ENCODE data around the gene TMEM182.

Gene TMEM182

DNA sequence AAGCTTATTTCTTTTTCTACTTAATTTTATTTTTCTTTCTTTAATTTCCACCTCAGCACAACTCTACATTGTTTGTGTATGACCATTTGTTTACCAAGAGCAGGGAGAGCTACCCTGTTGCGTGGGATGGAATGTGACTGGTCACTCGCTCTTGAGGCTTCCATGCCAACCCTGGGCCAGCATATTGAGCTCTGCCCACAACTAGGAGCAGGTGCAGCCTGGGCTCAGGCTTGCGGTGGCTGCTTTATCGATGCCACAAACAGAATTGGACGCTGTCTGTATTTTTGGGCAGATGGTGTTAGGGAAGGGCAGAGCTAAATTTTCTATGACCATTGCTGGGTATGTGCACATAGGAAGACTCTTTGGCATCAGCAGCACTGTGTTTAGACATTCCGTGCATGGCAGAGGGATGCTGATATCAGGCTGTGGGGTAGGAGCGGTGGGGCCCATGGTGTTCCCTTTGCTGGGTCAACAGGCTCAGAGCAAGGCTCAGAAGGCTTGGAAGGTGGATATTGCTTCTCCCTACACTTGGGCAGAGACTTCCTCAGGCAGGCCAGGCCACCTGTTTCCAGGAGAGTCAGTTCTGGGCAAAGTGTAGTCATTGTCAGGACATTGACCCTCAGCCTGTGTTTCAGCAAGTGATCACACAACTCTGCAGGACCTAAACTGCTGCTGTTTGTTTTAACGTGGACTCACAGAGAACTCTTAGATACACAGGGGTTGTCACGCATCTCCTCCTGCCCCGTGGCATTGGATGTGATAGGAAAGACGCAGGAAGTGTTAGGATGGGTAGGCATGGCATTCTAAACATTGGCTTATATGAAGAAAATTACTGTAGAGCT, 40.2 kb downstream of the TMEM182 start:
- no peak for DNase-seq (ENCODE audit: low read depth in 2 of 2)

GRCh38 chr2:102803041-102803896, 41.4 kb downstream of the TMEM182 start:
- no peak for DNase-seq (ENCODE audit: low read depth in 2 of 2)

DNA sequence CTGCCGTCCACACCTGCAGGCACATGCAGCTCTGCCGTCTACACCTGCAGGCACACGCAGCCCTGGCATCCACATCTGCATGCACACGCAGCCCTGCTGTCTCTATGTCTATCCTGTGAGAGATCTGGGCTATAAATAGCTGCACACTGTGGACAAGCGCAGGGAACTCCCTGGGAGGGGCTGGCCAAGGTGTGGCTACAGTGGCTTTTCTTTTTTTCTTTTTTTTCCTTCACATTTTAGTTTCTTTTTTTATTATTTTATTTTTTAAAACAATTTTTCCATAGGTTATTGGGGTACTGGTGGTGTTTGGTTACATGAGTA, 42.0 kb downstream of the TMEM182 start:
- DNase-seq (ENCODE audit: low read depth in 2 of 2), result no peak

- peak; percentile 29 to 33 for DNase-seq (ENCODE audit: low read depth in 2 of 2)
Observed at GRCh38 chr2:102806250-102806837, 44.5 kb downstream of the TMEM182 start.

DNA sequence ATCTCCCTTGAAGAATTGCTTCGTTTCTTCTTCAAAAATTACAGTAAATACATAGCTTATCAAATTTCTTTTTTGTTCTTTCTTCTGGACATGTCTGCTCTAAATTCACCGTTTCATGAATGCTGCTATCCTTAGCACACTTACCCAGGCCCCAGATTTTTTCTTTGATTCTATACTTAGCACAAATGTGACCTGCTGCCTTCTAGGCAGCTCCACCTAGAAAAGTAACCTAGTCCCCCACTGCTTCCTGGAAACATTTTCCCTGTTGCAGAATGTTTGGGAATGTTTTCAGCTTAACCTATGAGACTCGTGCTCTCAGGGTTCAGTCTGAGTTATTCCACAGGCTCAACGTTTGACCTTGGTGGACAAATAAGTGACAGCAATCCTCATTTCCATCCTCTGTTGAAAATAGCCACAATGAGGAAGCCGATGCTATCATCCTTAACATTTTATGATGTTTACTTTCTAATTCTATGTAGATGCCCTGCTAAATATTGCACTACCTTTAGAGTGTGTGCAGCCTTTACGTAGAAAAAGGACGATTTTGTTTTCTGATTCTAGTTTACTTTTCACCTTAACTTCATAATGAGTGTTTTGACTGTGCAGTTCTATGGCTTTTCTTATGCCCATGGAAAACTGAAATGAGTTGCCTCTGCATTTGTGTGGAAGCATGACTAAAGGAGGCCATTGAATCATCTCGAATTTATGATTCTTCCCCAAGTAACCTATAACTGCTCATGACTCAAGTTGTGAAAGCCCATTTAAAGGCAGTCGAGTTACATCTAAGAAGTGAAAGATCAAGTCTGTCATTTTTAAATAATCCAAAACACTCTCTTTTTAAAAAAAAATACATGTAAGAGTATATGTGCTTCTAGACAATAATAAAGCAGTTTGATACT, 47.7 kb downstream of the TMEM182 start:
- no peak for DNase-seq (ENCODE audit: low read depth in 2 of 2)

- no peak for DNase-seq (ENCODE audit: low read depth in 2 of 2)
Observed at GRCh38 chr2:102815285-102815684, 53.5 kb downstream of the TMEM182 start.

DNA sequence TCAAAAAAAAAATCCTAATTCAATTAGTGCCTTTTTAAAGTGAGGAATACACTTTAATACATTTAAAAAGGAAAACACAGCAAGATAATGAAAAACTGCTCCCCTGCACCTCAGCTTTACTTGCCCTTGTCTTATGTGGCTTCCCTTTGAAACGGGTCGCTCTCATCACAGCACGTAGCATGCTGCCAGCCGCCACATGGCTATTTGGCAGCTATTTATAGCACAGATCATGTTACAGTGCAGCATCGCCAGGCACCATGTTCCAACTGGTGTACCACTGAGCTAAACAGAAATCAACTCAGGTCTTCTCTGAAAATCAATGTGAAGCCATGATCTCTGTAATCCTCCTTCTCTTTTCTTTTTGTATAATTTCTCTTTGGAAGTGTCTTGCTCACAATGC, 65.1 kb downstream of the TMEM182 start:
- peak; percentile 5 to 12 for DNase-seq (ENCODE audit: low read depth in 2 of 2)

GRCh38 chr2:102832789-102833188, 71.0 kb downstream of the TMEM182 start:
- no peak for DNase-seq (ENCODE audit: low read depth in 2 of 2)

GRCh38 chr2:102834523-102835273, 72.9 kb downstream of the TMEM182 start:
- no peak for DNase-seq (ENCODE audit: low read depth in 2 of 2)

DNA sequence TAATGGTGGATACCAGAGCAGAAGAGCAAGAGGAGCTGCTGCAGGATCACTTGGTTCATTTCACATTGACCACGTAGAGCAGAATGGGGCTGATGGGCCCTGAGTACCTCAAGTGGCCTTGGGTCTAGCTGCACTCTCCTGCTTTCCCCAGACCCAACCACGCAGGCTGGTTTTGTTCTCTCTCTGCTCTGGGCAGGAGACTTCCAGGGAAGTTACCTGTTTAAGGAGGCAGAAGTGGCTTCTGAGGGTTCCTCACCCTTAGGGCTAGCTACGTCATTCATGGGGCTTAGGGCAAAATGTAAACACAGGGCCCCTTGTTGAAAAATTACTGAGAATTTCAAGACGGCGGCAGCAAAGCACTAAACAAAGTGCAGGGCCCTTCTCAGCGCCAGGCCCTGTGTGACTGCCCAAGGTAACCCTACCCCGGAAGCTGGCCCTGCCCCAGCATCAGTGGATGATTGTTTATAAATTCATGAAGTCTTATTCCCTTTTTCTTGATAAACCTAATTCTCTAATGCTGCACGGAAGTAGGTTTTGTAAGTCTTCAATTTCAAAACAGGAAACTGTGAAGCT, 75.9 kb downstream of the TMEM182 start:
- DNase-seq (ENCODE audit: low read depth in 2 of 2), result no peak

DNA sequence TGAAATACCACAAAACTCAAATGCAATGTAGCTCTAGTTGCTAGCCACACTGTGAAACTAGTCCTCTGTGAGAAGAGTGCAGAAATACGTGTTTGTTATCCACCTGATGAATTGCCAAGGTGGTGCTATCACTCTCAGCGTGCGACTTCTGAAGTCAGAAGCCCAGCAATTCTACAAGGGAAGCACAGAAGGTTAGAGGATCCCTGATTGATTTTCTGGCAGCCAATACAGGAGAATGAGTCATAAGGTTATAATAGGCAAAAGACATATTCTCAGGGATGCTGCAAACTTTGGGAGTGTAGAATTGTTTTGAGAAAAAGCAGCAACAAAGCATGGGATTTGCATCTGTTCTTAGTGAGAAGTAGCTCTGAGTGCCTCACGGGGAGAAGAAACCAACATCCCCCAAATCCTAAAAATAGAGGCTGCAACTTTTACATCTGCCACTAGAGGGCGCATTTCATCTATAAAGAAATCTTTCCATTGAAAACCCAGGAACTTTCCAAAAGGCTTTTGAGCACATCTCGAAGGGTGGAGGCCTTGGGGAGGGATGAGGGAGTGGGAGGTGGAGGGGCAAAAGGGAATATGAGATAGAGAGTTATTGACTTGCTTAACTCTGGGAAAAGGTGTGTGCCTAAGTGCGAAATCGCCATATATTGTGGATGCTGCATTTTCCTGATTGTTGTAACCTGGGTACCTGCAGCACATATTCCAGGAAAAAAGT, 78.0 kb downstream of the TMEM182 start:
- DNase-seq (ENCODE audit: low read depth in 2 of 2), result peak in 1 of 2 experiments; percentile 13

GRCh38 chr2:102841107-102841840, 79.4 kb downstream of the TMEM182 start:
- peak in 1 of 2 experiments; percentile 13 for DNase-seq (ENCODE audit: low read depth in 2 of 2)

- no peak for DNase-seq (ENCODE audit: low read depth in 2 of 2)
Observed at GRCh38 chr2:102843764-102844443, 82.1 kb downstream of the TMEM182 start.

DNA sequence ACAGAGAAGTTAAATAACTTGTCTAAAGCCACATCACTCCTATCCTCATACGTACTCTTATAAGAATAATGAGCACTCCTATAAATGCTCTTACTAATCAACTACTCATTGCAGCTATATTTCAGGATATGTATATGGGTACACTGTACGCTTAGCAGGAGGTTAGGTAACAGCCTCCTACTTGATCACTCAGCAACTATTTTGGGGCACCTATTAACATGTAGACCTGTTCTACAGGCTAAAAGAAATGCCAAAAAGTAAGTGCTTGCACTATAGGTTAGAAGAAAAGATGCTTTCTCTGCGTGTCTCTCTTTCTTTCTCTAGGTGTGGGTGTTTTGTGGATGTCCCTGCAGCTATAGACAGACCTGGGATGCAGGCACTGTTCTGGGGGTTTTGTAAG, 83.1 kb downstream of the TMEM182 start:
- DNase-seq (ENCODE audit: low read depth in 2 of 2), result no peak

DNA sequence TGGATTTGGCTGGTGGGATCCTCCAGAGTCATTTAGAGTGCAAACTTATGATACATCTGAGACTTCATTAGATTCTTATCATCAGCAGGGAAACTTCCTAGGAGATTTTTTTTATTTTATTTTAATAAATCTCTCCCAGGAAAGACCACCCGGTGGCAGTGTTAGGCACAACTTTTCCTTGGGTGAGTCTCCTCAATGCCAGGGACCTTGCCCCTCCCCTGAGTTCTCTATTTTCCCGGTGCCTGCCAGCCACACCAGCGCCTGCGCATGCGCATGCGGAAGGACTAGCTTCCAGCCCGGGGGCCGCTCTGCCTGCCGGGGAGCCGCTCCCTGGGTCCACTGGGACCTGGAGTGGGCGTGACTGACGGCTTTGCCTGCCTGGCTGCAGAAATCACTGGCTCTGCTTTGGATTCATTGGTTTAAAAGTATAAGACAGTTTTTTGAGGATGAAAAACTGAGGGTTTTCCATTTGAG, 86.6 kb downstream of the TMEM182 start:
- peak in 1 of 2 experiments; percentile 21 for DNase-seq (ENCODE audit: low read depth in 2 of 2)

DNA sequence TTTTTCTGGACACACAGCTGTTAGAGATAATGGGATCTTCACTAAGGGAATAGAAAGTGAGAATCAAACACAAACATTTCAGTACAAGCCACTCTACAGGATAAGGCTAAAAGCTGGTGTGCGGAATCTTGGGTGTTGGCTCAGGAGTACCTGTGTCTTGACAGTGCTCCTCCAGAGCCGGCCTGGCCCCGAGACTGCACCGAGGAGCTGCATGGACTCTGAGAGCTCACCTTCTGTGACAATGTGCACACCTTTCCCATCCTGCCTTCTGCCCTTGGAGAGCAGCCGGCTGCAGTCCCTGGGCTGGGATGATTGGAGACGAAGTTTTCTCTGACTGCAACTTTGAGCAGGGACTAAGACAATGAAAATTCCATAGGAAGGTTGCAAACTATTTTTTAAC, 89.1 kb downstream of the TMEM182 start:
- no peak for DNase-seq (ENCODE audit: low read depth in 2 of 2)

DNA sequence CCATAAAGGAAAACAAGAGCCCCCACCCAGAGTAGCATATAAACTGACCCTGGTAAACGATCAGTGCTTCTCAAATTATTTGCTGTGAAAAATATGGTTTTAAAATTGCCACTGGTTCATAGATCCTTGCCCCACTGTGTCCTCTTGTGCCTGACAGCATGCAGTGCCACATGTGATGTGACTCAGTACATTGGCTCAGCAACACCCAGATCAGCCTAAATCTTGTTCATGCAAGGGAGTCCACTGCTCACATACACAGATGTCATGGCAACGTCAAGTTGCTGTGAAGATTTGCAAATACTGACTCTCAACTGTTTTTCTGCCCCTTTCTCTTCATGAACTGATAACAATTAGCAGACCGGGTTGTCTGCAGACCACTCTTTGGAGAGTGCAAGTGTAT, 91.0 kb downstream of the TMEM182 start:
- DNase-seq (ENCODE audit: low read depth in 2 of 2), result no peak
